Loucy (cell line): ENCODE results near the gene LSM14B.

Experiments
- H2AFZ ChIP-seq: fragments of 200-600 bp; sonication (generic); 2 replicates; pipeline ENCODE4 v1.6.0; 2016; ENCODE audit warnings: antibody characterized with exemption, mild to moderate bottlenecking, low read length, moderate library complexity
- H3F3A ChIP-seq: fragments of 200-600 bp; 2 replicates; pipeline ENCODE4 v1.6.0; 2016; ENCODE audit warnings: antibody characterized with exemption, low read depth, mild to moderate bottlenecking
- H3K27me3 ChIP-seq: fragments of 200-600 bp; sonication (generic); 2 replicates; pipeline ENCODE4 v1.6.1; 2014; ENCODE audit warnings: low read length, mild to moderate bottlenecking; ENCODE audit not compliant: insufficient read depth, poor library complexity, severe bottlenecking
- H3K36me3 ChIP-seq: fragments of 200-600 bp; sonication (generic); 2 replicates; pipeline ENCODE4 v1.6.1; 2016; ENCODE audit warnings: low read length; ENCODE audit not compliant: insufficient read depth
- H3K4me1 ChIP-seq: fragments of 200-600 bp; sonication (generic); 2 replicates; pipeline ENCODE4 v1.5.1; 2014; ENCODE audit warnings: low read length, mild to moderate bottlenecking; ENCODE audit not compliant: insufficient read depth, poor library complexity, severe bottlenecking
- H3K4me2 ChIP-seq: fragments of 200-600 bp; sonication (generic); 2 replicates; pipeline ENCODE4 v1.6.0; 2014; ENCODE audit warnings: antibody characterized with exemption, low read length, low read depth, mild to moderate bottlenecking; ENCODE audit not compliant: poor library complexity, severe bottlenecking
- H3K4me3 ChIP-seq: fragments of 200-600 bp; sonication (generic); 2 replicates; pipeline ENCODE4 v1.5.1; 2014; ENCODE audit warnings: low read length, mild to moderate bottlenecking, mixed read lengths; ENCODE audit not compliant: poor library complexity, severe bottlenecking
- H3K79me2 ChIP-seq: fragments of 200-600 bp; sonication (generic); 2 replicates; pipeline ENCODE4 v1.6.1; 2014; ENCODE audit warnings: low read length; ENCODE audit not compliant: insufficient read depth
- H3K9ac ChIP-seq: fragments of 200-600 bp; sonication (generic); 2 replicates; pipeline ENCODE4 v1.6.0; 2014; ENCODE audit warnings: mild to moderate bottlenecking, low read depth, low read length, moderate library complexity; ENCODE audit not compliant: poor library complexity, severe bottlenecking
- H3K9me2 ChIP-seq: fragments of 200-600 bp; sonication (generic); replicated peaks from 2 replicates; pipeline ENCODE4 v1.6.1; 2016; ENCODE audit warnings: low read depth, low read length, mixed read lengths
- H3K9me3 ChIP-seq: fragments of 200-600 bp; sonication (generic); 2 replicates; pipeline ENCODE4 v1.6.1; 2014; ENCODE audit warnings: mild to moderate bottlenecking, antibody characterized with exemption, low read length, low read depth; ENCODE audit not compliant: insufficient read depth
- H4K20me1 ChIP-seq: fragments of 200-600 bp; sonication (generic); 2 replicates; pipeline ENCODE4 v1.6.0; 2014; ENCODE audit warnings: antibody characterized with exemption, low read length, mild to moderate bottlenecking; ENCODE audit not compliant: insufficient read depth, poor library complexity, severe bottlenecking
- CTCF ChIP-seq: fragments of 200-600 bp; sonication (generic); conservative IDR thresholded peaks from 2 replicates; pipeline ENCODE4 v1.5.1; 2014; ENCODE audit warnings: mild to moderate bottlenecking, antibody characterized with exemption, low read length
- EZH2phosphoT487 ChIP-seq: fragments of 200-600 bp; IDR thresholded peaks from 2 replicates; pipeline ENCODE4 v1.6.1; 2018; ENCODE audit warnings: antibody characterized with exemption, mild to moderate bottlenecking, moderate library complexity, borderline replicate concordance

The LSM14B gene

GRCh38 chr20:62143957-62144825, 21.9 kb downstream of the LSM14B start:
- Histone ChIP-seq H3F3A (no peaks in the 10 kb centered on the region), H3K4me1 (peaks cover 44% of the 10 kb centered on the region), H3K9ac (peak overlapping the region; percentile 78), H4K20me1 (peaks cover 82% of the 10 kb centered on the region), H3K27me3 (no peaks in the 10 kb centered on the region), H2AFZ (peak overlapping the region; percentile 58; the same call in 1 of the 2 replicates), H3K9me2 (no peaks in the 10 kb centered on the region), H3K4me2 (peak overlapping the region; percentile 100), H3K4me3 (peak overlapping the region; percentile 94), H3K79me2 (peaks cover 92% of the 10 kb centered on the region), H3K36me3 (peaks cover 13% of the 10 kb centered on the region; the same call in 1 of the 2 replicates), H3K9me3 (no peaks in the 10 kb centered on the region)
- TF ChIP-seq EZH2phosphoT487, result no peak
- TF ChIP-seq CTCF, result no peak

DNA sequence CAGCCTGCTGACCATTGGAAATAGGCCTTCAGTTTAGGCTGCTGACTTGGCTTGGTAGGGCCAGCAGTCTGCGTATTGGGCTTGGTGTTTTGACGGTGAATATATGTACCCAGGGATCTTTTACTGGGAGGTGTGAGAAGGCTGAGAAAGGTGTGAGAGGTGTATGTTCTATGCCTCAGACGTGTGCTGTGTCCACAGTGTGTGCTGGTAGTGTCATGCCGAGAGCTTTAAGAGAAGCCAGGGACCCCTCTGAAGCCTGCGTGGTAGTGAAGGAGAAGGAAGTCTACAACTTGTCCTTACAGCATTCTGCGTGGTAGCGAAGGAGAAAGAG, 23.4 kb downstream of the LSM14B start:
- Histone ChIP-seq H3K79me2 (peaks cover 92% of the 10 kb centered on the region), H3K27me3 (no peaks in the 10 kb centered on the region), H3K9me2 (no peaks in the 10 kb centered on the region), H3K4me3 (peak overlapping the region; percentile 89), H3K36me3 (no peaks in the 10 kb centered on the region), H2AFZ (no peak overlapping the region), H3K9me3 (no peaks in the 10 kb centered on the region), H3K4me1 (peaks cover 34% of the 10 kb centered on the region), H3K9ac (peak overlapping the region; percentile 78), H3F3A (no peaks in the 10 kb centered on the region), H4K20me1 (peaks cover 75% of the 10 kb centered on the region), H3K4me2 (peak overlapping the region; percentile 100)
- no peak for TF ChIP-seq EZH2phosphoT487

DNA sequence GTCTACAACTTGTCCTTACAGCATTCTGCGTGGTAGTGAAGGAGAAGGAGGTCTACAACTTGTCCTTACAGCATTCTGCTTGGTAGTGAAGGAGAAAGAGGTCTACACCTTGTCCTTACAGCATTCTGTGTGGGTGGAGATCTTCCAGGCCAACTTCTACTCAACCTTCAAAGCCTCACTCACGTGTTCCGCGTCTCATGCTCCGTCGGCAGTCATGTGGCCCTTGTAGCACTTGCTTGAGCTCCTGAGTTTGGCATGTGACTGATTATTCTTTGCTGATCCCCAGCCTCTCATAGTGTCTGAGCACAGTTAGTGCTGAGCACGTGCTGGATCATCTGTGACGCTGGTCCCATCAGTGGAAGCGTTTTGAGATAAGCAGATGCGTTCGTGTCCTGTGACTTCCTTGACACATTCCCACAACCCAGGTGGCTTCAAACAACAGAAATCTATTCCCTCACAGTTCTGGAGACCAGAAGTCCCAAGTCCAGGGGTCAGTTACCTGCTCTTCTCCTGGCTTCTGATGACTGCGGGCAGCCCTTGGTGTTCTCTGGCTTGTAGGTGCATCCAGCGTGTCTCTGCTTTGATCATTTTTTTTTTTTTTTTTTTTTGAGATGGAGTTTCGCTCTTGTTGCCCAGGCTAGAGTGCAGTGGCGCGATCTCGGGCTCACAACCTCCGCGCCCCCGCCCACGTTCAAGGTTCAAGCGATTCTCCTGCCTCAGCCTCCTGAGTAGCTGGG, 23.9 kb downstream of the LSM14B start:
- H3K27me3 ChIP-seq, result no peaks in the 10 kb centered on the region
- H3K9me3 ChIP-seq, result no peaks in the 10 kb centered on the region
- H4K20me1 ChIP-seq, result peaks cover 75% of the 10 kb centered on the region
- no peaks in the 10 kb centered on the region for H3F3A ChIP-seq
- H3K9me2 ChIP-seq, result no peaks in the 10 kb centered on the region
- peak overlapping the region; percentile 100 for H3K4me2 ChIP-seq
- H3K4me3 ChIP-seq, result peak overlapping the region; percentile 89
- H3K36me3 ChIP-seq, result no peaks in the 10 kb centered on the region
- peaks cover 92% of the 10 kb centered on the region for H3K79me2 ChIP-seq
- peaks cover 29% of the 10 kb centered on the region for H3K4me1 ChIP-seq
- TF ChIP-seq CTCF, result no peak
- no peak for TF ChIP-seq EZH2phosphoT487
- H2AFZ ChIP-seq, result no peak overlapping the region
- peak overlapping the region; percentile 78 for H3K9ac ChIP-seq
